GM19455 (cell line): ENCODE results near the gene UNG.

ENCODE experiments used
- ATAC-seq: cut with Tn5 transposase; IDR thresholded peaks from one replicate; pipeline ENCODE4 v1.9.1; 2021; ENCODE audit not compliant: unreplicated experiment

UNG gene

DNA sequence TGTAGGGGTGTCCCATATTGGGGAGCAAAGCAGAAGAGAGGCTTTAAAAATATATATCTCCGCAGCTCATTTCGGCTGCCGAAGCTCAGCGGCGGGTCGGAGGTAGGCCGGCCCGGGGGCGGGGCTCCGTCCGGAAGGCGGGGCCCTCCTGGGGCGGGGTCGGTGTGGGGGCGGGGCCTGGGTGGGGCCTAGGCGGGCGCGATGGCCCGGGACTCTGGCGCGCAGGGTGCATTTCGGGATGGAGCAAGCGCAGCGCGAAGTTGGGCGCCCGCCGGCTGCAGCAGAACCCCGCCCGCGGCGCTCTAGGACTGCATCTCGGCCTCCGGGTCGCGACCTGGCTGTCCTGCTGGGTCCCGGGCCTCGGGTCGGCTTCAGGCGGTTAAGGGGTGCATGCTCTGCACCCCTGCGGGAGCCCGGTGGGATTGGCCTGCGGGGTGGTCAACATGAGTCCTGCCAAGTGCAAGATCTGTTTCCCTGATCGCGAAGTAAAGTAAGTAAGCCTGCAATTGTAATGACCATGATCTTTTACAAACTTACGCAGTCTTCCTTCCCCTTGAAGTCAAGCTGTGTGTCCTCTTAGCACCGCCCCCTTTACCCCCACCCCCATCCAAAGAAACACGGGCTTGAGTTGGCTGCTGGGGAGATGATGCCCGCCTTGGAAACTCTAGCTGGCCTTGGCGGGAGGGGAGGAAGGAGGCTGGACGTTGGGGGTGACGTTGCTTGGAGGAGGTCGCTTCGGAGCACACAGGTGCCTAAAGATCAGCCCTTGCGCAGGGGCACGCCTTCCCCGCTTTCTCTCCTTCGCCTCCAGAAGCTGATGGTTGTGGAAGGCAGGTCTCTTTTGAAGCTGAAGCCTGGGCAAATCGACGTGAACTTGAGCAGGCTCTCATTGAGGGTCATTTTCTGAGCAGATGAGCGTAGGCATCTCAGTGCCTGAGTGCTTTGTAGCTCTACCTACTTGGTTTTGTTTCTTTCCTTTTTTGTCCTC, 57.3 kb downstream of the UNG start:
- ATAC-seq: peak; percentile 70

DNA sequence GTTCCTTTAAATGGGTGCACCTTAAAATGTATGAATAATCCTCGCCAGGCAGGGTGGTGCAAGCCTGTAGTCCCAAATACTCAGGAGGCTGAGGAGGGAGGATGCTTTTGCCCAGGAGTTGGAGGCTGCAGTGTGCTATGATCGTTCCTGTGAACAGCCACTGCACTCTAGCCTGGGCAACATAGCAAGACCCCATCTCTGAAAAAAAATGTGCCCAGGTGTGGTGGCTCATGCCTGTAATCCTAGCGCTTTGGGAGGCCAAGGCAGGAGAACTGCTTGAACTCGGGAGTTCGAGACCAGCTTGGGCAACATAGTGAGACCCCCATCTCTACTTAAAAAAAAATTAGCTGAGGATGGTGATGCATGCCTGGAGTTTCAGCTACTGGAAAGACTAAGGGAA, 58.6 kb downstream of the UNG start:
- ATAC-seq: no peak

DNA sequence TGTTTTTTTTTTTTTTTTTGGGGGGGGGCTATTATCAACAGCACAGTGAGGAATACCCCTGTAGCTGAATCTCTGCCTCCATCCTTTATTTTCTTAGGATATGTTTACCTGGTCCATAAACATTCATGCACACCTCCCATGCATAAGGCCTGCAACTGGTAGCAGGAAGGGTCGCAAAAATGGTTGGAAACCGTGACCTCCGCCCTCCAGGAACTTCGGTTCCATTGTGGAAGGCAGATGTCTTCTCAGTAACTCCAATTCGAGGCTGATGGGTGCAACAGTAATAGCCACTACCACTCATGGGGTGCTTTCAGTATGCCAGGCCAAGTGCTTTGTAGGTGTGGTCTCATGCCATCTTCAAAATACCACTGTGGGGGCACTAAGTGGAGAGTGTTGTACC, 59.2 kb downstream of the UNG start:
- no peak for ATAC-seq

DNA sequence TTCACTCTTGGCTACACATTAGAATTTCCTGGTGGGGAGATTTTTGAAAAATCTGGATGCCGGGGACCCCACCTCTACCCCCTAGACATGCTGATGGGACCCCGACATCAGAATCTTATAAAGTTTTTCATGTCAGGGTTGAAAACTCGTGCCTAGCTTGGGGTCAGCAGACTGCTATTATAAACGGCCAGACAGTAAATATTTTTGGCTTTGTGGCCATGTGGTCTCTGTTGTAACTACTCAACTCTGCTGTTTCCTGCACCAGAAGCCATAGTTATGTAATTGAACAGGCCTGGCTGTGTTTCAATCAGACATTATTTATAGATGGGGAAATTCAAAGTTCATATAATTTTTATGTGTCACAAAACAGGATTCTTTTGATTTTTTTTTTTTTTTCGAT, 60.6 kb downstream of the UNG start:
- no peak for ATAC-seq

DNA sequence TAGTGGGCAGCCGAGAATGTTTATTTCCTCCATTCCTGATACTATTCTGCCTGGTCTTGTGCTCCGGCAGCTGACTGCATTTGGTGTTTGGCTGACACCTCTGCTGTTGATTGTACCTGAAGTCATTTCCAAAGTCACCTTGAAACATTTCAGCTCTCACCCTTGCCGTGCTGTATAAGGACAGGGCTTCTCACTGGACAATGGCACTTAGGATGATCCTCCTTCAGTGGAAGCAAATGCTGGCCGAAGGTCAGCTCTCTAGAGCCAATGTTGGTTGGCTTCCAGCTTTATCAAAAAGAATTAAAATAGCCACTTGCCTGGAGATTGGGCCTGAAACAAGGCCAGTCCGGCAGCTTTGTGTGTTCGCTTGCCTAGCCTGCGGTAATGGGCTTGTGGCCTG, 63.0 kb downstream of the UNG start:
- no peak for ATAC-seq
